ENCODE data around the gene NPTN. TPM values are rescaled to one million over a fixed set of nuclear protein-coding genes. Genes with fewer than 3 reads are reported as not detected.

Gene NPTN
- polyA plus RNA-seq, 1 donor (not counting 4 experiments of a cell fraction or from before 2014, with no cell fraction given), result 223 TPM

DNA sequence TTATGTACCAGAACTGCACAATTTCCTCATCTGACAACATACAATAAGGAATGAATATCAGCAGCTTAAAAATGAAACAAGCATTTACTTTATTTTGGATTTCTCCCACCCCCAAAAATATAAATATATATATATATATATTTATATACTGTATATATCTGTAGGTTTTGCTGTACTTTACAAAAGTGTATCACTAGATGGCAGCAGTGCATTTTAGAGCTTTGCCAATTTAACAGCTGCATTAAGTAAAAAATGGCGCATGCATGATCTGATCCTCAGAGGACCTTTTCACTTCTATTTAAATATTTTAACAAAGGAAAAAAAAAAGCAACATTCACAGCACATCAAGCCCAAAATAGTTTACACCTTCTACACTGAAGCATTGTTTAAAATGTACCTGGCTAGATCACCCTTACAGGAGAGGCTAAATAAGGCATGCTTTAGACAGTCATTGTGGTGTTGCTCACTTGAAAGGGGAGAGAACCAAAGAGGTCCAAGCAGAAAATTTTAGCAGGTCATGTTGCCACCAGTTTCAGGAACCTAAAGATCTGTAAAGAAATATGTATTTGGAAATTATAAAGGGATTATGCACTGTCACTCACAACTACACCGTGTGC, 72.6 kb downstream of the NPTN start:
- H3K27ac ChIP-seq (ENCODE audit: control insufficient read depth, insufficient read depth, low read length), result no peak overlapping the region
- H3K27me3 ChIP-seq (ENCODE audit: control insufficient read depth, extremely low read depth, insufficient read depth, low read length), result no peaks in the 10 kb centered on the region
- peaks cover 14% of the 10 kb centered on the region for H4K20me1 ChIP-seq (ENCODE audit: control insufficient read depth, extremely low read depth, insufficient read depth, low read length)
- no peaks in the 10 kb centered on the region for H3K79me2 ChIP-seq (ENCODE audit: control insufficient read depth, insufficient read depth, low read length)
- no peak overlapping the region for H2AFZ ChIP-seq (ENCODE audit: control insufficient read depth, low read length)
- H3K4me3 ChIP-seq (ENCODE audit: control insufficient read depth in 2 of 3, extremely low read depth in 1 of 3, insufficient read depth in 2 of 3, low read depth in 1 of 3, low read length in 3 of 3), result no peak overlapping the region
- no peak overlapping the region for H3K4me2 ChIP-seq (ENCODE audit: control insufficient read depth, extremely low read depth, insufficient read depth, low read depth, low read length)
- TF ChIP-seq CTCF (optimal IDR thresholded peaks at IDR 0.05 in 1 of 3, IDR thresholded peaks at IDR 0.05 in 1 of 3, conservative IDR thresholded peaks at IDR 0.05 in 1 of 3; ENCODE audit: extremely low read depth in 1 of 3, insufficient read depth in 2 of 3, low read length in 3 of 3), result peak in 1 of 3 experiments; percentile 31
- TF ChIP-seq EZH2 (IDR thresholded peaks at IDR 0.05; ENCODE audit: low read length), result no peak
- no peak for DNase-seq (ENCODE audit: low read depth, low spot score)
- no peaks in the 10 kb centered on the region for H3K9me1 ChIP-seq (ENCODE audit: control insufficient read depth, extremely low read depth, insufficient read depth, low read length)
- no peak for FAIRE-seq
- peaks cover 19 to 33% of the 10 kb centered on the region in 2 experiments for H3K36me3 ChIP-seq (ENCODE audit: control insufficient read depth in 2 of 2, extremely low read depth in 1 of 2, insufficient read depth in 2 of 2, low read length in 2 of 2)
- H3K9me3 ChIP-seq (ENCODE audit: control insufficient read depth, low read depth, low read length), result no peaks in the 10 kb centered on the region
- H3K4me1 ChIP-seq (ENCODE audit: control insufficient read depth, extremely low read depth, insufficient read depth, low read length), result peaks cover 7% of the 10 kb centered on the region
- no peak overlapping the region for H3K9ac ChIP-seq (ENCODE audit: control insufficient read depth, extremely low read depth, insufficient read depth, low read length)
- dilution Hi-C loops (cut with MboI; ENCODE audit: extremely low pct_ligation_motif_present, low sequenced_read_pairs), result no loop called here

- Histone ChIP-seq H3K79me2 (ENCODE audit: control insufficient read depth, insufficient read depth, low read length) (no peaks in the 10 kb centered on the region), H2AFZ (ENCODE audit: control insufficient read depth, low read length) (no peak overlapping the region), H3K4me3 (ENCODE audit: control insufficient read depth in 2 of 3, extremely low read depth in 1 of 3, insufficient read depth in 2 of 3, low read depth in 1 of 3, low read length in 3 of 3) (no peak overlapping the region), H3K4me1 (ENCODE audit: control insufficient read depth, extremely low read depth, insufficient read depth, low read length) (no peaks in the 10 kb centered on the region), H3K9me3 (ENCODE audit: control insufficient read depth, low read depth, low read length) (no peaks in the 10 kb centered on the region), H3K4me2 (ENCODE audit: control insufficient read depth, extremely low read depth, insufficient read depth, low read depth, low read length) (no peak overlapping the region), H3K27me3 (ENCODE audit: control insufficient read depth, extremely low read depth, insufficient read depth, low read length) (no peaks in the 10 kb centered on the region), H3K9ac (ENCODE audit: control insufficient read depth, extremely low read depth, insufficient read depth, low read length) (no peak overlapping the region), H3K27ac (ENCODE audit: control insufficient read depth, insufficient read depth, low read length) (no peak overlapping the region), H3K9me1 (ENCODE audit: control insufficient read depth, extremely low read depth, insufficient read depth, low read length) (no peaks in the 10 kb centered on the region), H4K20me1 (ENCODE audit: control insufficient read depth, extremely low read depth, insufficient read depth, low read length) (no peaks in the 10 kb centered on the region), H3K36me3 (ENCODE audit: control insufficient read depth in 2 of 2, extremely low read depth in 1 of 2, insufficient read depth in 2 of 2, low read length in 2 of 2) (peaks cover 21 to 34% of the 10 kb centered on the region in 2 experiments)
- dilution Hi-C loops (cut with MboI; ENCODE audit: extremely low pct_ligation_motif_present, low sequenced_read_pairs), result no loop called here
- no peak for FAIRE-seq
- DNase-seq (ENCODE audit: low read depth, low spot score), result no peak
- TF ChIP-seq EZH2 (IDR thresholded peaks at IDR 0.05; ENCODE audit: low read length) (no peak), CTCF (optimal IDR thresholded peaks at IDR 0.05 in 1 of 3, IDR thresholded peaks at IDR 0.05 in 1 of 3, conservative IDR thresholded peaks at IDR 0.05 in 1 of 3; ENCODE audit: extremely low read depth in 1 of 3, insufficient read depth in 2 of 3, low read length in 3 of 3) (no peak)
Measured at GRCh38 chr15:73558529-73558928, 74.7 kb downstream of the NPTN start.

Data from keratinocyte (primary cell).